ENCODE results near the gene ELOVL6. TPM values are rescaled to one million over a fixed set of nuclear protein-coding genes. Genes with fewer than 3 reads are reported as not detected.

ELOVL6 gene
- total and polyA plus RNA-seq, 2 of the 4 experiments (the other 2 are of a cell fraction) = 17.9 to 19.0 TPM

DNA sequence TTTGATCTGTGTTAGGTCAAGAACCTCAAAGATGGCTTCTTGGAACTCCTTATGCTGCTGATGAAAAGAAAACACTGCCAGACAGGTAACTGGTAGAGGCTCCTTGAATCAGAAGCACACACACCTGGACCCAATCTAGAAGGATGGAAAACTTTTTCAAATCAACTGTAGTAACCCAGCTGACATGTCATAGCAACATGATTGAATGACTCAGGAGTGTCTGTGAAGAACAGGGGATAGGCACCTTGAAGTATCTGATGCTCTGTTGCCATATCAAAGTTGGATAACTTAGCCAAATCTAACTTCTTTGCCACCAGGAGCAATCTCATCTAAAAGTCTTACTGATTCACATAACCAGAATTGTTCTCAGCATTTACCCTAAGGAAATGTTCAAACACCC is 98.8 kb downstream of the ELOVL6 start:
- no peak overlapping the region for H2BK5ac ChIP-seq (ENCODE audit: low read depth, low read length, poor library complexity, severe bottlenecking)
- no peaks in the 10 kb centered on the region for H3K4me1 ChIP-seq (ENCODE audit: control insufficient read depth, insufficient read depth, low read length)
- H3K14ac ChIP-seq (replicated peaks; ENCODE audit: low read depth, low read length) = no peak overlapping the region
- H3K36me3 ChIP-seq (ENCODE audit: control insufficient read depth, insufficient read depth, low read length) = no peaks in the 10 kb centered on the region
- dilution Hi-C loops (cut with HindIII; ENCODE audit: low sequenced_read_pairs, unreplicated experiment) = no loop called here
- H3K4me2 ChIP-seq (ENCODE audit: low read depth, low read length) = no peak overlapping the region
- no peak overlapping the region for H4K5ac ChIP-seq (ENCODE audit: low read depth, low read length)
- no peak overlapping the region for H2AFZ ChIP-seq (replicated peaks; ENCODE audit: low read length, poor library complexity)
- no peak overlapping the region for H3K9ac ChIP-seq (ENCODE audit: low read depth, low read length)
- H3K56ac ChIP-seq (ENCODE audit: extremely low read depth, insufficient read depth, low read length) = no peak overlapping the region
- DNase-seq (no peak), ATAC-seq (ENCODE audit: low read depth) (no peak)
- intact Hi-C loops (cut with micrococcal nuclease) = no loop called here
- H4K20me1 ChIP-seq (ENCODE audit: insufficient read depth, low read length) = no peaks in the 10 kb centered on the region
- no peak overlapping the region for H2BK120ac ChIP-seq (ENCODE audit: low read depth, low read length)
- no peak overlapping the region for H4K91ac ChIP-seq (ENCODE audit: insufficient read depth, low read depth, low read length)
- H2AK5ac ChIP-seq (ENCODE audit: low read depth, low read length) = no peak overlapping the region
- CTCF ChIA-PET = no interaction called here
- POLR2A ChIA-PET (ENCODE audit: unreplicated experiment) = no interaction called here
- in situ Hi-C loops (cut with MboI; ENCODE audit: low sequenced_read_pairs) = no loop called here
- no peaks in the 10 kb centered on the region for H3K9me3 ChIP-seq (ENCODE audit: control insufficient read depth, insufficient read depth, low read length)
- peaks cover 3 to 6% of the 10 kb centered on the region in 2 experiments; a peak in 2 of 4 replicates for H3K79me1 ChIP-seq (ENCODE audit: low read depth in 1 of 2, low read length in 2 of 2)
- no peak overlapping the region for H2BK15ac ChIP-seq (ENCODE audit: low read depth, low read length)
- H3K4ac ChIP-seq (ENCODE audit: low read depth, low read length) = no peak overlapping the region
- H3K27ac ChIP-seq (ENCODE audit: insufficient read depth, low read length) = no peak overlapping the region
- no peak overlapping the region for H3K18ac ChIP-seq (ENCODE audit: low read depth, low read length)
- no peak overlapping the region for H4K8ac ChIP-seq (ENCODE audit: low read depth in 2 of 2, low read length in 2 of 2)
- H3K27me3 ChIP-seq (ENCODE audit: control insufficient read depth, insufficient read depth, low read length) = no peaks in the 10 kb centered on the region
- TF ChIP-seq, protein P1, sequence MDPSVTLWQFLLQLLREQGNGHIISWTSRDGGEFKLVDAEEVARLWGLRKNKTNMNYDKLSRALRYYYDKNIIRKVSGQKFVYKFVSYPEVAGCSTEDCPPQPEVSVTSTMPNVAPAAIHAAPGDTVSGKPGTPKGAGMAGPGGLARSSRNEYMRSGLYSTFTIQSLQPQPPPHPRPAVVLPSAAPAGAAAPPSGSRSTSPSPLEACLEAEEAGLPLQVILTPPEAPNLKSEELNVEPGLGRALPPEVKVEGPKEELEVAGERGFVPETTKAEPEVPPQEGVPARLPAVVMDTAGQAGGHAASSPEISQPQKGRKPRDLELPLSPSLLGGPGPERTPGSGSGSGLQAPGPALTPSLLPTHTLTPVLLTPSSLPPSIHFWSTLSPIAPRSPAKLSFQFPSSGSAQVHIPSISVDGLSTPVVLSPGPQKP (IDR thresholded peaks at IDR 0.05; ENCODE audit: borderline replicate concordance, low read depth, low read length) = no peak
- TF ChIP-seq, protein P2, sequence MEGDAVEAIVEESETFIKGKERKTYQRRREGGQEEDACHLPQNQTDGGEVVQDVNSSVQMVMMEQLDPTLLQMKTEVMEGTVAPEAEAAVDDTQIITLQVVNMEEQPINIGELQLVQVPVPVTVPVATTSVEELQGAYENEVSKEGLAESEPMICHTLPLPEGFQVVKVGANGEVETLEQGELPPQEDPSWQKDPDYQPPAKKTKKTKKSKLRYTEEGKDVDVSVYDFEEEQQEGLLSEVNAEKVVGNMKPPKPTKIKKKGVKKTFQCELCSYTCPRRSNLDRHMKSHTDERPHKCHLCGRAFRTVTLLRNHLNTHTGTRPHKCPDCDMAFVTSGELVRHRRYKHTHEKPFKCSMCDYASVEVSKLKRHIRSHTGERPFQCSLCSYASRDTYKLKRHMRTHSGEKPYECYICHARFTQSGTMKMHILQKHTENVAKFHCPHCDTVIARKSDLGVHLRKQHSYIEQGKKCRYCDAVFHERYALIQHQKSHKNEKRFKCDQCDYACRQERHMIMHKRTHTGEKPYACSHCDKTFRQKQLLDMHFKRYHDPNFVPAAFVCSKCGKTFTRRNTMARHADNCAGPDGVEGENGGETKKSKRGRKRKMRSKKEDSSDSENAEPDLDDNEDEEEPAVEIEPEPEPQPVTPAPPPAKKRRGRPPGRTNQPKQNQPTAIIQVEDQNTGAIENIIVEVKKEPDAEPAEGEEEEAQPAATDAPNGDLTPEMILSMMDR (conservative IDR thresholded peaks at IDR 0.05; ENCODE audit: low read depth, low read length) = no peak
- no peak for TF ChIP-seq MAFK (IDR thresholded peaks at IDR 0.05; ENCODE audit: low read depth, low read length)
- no peak for TF ChIP-seq NFE2L2 (IDR thresholded peaks at IDR 0.05; ENCODE audit: low read depth, low read length)
- no peak for TF ChIP-seq MAZ (IDR thresholded peaks at IDR 0.05; ENCODE audit: borderline replicate concordance, low read depth, low read length)
- no peak for TF ChIP-seq RFX5 (IDR thresholded peaks at IDR 0.05; ENCODE audit: low read depth, low read length)
- no peaks in the 10 kb centered on the region for H3K9me1 ChIP-seq (ENCODE audit: insufficient read depth, low read length)
- no peak overlapping the region for H3K23ac ChIP-seq (ENCODE audit: low read depth, low read length)
- no TSS peak for BruUV-seq (replicated peaks)
- no peak overlapping the region for H3K4me3 ChIP-seq (ENCODE audit: insufficient read depth, low read depth, low read length)
- H2BK20ac ChIP-seq (ENCODE audit: low read depth, low read length) = no peak overlapping the region
- no peak overlapping the region for H2AK9ac ChIP-seq (replicated peaks; ENCODE audit: low read depth, low read length, poor library complexity)
